Measurements from ENCODE around the gene GSG1L.
"Not testable (repeated sequence)": the region's sequence is repeated elsewhere in the genome, so short reads cannot be mapped to it uniquely, and the experiment has no call there.

The GSG1L gene

DNA sequence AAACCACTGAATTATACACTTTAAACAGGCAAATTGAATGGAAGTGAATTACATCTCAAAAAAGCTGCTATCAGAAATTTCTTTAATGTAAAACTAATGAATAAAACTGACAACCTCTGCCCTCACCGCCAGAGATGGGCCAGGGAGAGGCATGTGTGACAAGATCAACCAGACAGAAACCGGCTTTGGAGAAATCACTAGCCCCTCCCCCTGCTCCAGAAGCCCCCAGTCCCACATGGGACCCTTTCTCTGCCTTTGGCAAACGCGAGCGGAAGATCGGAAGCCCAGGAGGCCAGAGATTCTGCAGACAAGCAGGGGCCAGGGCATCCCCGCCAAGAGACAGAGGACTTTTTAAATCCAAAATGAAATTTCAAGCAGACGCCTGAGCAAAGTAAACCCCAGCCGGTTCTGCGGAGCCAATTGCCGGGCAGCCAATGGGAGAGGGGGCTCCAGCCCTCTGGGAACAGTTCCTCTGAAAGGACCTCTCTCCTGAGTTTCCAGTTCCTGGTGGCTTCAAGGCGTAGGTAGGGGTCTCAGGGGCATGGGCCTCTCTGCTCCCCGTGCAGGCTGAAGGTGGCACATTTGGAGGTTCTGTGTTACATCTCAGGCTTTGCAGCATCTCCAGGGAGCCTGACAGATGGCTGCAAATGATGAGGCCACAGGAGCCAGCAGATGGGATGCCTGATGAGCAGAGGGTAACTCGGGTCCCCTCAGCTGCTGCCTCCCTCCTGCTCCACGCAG lies 118.1 kb downstream of the GSG1L start:
- no peak for DNase-seq (ENCODE audit: low read depth)

DNA sequence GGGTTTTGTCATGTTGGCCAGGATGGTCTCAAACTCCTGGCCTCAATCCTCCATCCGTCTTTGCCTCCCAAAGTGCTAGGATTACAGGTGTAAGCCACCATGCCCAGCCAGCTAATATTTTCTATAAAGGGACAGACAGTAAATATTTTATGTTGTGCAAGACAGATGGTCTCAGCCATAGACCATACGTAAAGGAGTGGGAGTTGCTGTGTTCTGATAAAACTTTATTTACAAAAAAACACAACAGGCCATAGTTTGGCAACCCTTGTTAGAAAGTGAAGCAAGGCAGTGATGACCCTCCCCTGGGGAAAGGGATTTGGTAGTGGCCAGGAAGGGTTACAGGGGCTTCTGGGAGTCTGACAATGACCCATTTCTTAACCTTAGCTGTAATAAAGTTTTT lies 119.7 kb downstream of the GSG1L start:
- DNase-seq (ENCODE audit: low read depth): no peak

DNA sequence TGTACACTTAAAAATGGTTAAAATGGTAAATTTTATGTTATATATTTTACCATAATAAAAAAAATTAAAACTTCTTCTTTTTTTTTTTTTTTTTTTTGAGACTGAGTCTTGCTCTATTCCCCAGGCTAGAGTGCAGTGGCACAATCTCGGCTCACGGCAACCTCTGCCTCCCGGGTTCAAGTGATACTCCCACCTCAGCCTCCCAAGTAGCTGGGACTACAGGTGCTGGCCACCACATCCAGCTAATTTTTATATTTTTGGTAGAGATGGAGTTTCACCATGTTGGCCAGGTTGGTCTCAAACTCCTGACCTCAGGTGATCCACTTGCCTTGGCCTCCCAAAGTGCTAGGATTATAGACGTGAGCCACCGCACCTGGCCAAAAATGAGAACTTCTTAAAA lies 121.4 kb downstream of the GSG1L start:
- DNase-seq (ENCODE audit: low read depth): not testable (repeated sequence)

DNA sequence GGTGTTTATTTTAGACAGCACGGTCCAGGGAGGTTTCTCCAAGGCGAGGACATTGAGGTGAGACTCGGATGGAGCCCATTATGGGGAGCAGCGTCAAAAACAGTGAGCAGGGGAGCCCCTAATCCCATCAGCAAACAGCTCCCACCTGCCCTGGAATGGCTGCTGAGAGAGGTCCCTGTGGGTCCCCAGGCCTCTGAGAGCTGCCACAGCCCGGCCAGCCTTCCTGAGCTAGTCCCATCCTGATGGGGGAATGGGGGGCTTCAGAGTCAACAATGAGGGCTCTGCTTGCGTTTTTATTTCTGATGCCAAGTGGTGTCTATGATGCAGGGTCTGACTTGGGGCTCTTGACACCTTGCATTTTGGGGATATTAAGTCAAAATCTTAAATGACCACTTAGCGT lies 128.4 kb downstream of the GSG1L start:
- DNase-seq (ENCODE audit: low read depth): no peak

DNA sequence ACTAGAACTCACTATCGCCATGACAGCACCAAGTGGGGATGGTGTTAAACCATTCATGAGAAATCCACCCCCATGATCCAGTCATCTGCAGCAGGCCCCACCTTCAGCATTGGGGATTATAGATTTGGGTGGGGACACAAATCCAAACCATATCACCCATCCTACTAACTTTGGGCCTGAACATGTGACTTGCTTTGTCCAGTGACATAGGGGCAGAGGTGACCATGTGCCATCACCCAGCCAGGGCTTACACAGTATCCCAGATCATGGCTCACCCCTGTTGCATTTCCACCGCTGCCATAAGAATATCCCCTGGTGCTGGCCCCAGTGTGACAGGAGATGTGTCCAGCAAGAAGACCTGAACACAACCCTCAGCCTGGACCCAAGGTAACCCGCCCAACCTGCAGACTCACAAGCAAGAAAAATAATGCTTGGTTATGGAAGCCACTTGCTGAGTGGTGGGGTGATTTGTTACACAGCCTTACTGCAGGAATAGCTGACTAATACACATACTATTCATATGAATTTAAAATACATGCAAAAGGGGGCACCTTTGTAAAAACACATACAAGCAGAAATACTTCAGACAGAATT lies 130.9 kb downstream of the GSG1L start:
- DNase-seq (ENCODE audit: low read depth): no peak

DNA sequence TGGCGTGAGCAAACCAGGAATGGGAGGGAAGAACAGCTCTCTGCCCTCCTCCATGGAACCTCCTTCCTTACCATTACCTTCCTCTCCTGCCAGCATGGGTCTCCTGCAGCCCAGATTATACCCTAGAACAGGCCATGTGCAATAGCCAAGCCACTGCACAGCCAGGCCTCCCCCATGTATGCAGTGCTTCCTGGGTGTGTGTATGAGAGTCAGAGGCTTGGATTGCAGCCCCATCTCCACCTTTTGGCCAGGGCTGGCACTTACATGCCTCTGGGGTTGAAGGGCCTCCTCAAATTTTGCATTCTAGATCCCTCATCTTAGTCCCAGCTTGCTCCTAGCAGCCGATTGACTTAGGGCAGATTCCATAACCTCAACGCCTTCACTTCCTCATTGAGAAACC lies 133.7 kb downstream of the GSG1L start:
- DNase-seq (ENCODE audit: low read depth): no peak

DNA sequence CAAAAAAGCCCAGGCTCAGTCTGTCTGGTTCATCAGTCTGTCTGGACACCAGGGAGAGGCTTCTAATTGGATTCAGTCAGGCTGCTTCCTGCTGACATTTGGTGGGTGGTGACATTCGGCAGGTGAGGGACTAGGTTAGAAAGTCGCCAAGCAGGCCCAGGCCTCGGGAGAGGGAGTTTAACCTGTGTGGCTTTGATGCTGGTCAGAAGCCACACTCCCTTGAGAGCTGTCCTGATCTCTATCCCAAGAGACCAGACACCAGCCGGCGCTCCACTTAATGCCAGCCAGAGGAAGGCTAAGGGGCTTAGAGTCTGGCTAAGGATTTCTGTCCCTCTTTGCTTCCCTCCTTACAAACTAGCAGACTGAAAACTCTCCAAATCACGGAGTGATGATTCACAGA lies 135.0 kb downstream of the GSG1L start:
- no peak for DNase-seq (ENCODE audit: low read depth)

DNA sequence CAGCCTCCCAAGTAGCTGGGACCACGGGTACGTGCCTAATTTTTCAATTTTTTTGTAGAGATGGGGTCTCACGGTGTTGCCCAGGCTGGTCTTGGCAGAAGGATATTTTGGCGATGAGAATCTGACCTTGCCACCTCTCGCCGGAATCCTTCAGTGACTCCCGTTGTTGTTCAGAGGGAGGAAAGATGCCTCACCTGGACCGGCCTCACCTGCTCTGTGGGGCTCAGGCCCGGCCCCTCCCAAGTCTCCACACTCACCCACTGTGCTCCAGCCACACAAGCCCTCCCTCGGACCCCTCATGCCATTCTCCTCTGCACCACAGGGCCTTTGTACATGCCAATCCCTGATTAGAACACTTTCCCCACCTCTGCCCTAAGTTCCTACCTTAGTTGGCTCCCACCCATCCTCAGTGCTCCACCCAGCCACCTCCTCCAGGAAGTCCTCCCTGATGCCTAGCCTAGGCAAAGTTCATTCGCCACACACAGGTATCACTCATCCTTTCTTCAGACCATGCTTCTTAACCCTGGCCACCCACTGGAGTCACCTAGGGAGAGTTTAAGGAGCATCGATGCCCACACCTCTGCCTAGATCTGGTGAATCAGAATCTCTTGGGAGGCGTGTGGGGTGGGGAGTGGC lies 136.1 kb downstream of the GSG1L start:
- DNase-seq (ENCODE audit: low read depth): no peak

DNA sequence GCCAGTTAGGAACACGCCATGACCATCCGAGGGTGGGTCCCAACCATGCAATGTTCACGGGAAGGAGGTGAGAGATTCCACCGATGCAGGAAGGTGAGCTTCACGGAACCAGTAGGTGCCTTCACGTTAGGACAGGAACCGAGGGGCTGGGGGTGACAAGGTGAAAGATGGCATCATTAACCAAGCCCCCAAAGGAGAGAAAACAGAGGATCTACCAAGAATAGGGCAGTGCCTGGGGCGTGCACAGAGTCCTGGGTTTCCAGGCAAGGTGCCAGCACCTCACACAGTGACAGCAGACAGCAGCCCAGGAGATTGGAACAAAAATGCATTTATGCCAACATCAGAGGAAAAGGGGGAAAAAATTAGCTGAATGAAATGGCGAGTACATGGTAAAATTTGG lies 137.9 kb downstream of the GSG1L start:
- DNase-seq (ENCODE audit: low read depth): no peak

DNA sequence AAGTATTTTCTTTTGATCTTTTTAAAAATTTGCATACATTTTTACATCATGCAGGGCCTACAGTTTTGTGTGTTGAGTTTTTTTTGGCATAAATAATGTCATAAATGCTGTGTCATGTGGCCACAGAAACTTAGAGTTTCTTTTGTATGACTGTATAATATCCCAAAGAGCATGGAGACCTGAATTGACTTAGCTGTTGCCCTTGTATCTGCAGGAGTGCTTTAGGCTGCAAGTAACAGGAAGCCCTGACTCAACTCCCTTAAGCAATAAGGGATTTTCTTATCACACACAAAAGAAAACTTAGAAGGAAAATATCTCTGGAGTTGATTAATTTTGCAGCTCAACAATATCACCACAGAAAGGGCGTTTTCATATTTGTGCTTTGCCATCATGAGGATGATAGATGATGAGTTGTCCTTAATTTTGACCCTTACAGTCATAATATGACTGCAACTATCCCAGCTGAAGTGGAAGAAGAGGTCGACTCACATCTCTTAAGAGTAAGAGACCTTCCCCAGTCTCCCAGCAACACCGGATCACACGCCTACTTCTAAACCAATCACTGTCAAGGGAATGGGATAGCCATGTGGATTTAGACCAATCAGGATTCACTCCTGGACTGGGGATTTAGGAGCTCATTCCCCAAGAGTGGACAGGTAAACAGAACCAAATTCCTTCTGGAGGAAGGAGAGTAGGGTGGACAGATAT lies 138.9 kb downstream of the GSG1L start:
- DNase-seq (ENCODE audit: low read depth): no peak

DNA sequence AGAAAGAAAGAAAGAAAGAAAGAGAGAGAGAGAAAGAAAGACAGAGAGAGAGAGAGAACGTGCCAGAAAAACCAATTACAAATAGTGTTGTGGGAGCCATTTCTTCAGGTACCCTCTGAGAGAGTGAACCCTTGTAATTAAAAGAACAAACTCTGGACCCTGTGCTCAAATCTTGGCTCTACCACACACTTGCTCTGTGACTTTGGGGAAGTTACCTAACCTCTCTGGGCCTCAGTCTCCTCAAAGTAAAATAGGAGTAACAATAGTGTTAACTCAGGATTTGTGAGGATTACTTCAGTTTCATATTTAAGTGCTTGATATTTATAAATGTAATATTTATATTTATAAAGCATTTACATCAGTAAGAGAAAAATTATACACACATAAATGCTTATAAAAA lies 139.8 kb downstream of the GSG1L start:
- DNase-seq (ENCODE audit: low read depth): no peak

DNA sequence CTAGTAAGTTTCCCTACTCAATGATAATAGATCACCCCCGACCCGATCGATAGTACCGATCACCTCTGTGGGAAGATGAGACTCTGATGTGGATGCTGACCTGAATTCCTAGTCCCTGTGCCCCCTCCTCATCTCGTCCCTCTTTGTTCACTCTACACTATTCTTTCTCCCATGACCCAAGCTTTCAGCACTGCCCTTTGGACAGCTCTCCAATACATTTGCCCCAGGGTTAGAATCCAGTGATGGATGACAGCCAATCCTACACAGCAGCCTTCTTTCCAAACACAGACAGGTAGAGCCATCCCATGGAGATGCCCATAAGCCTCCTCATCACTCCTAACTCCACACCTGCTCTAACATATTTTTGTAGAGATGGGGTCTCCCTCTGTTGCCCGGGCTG lies 141.1 kb downstream of the GSG1L start:
- DNase-seq (ENCODE audit: low read depth): no peak

DNA sequence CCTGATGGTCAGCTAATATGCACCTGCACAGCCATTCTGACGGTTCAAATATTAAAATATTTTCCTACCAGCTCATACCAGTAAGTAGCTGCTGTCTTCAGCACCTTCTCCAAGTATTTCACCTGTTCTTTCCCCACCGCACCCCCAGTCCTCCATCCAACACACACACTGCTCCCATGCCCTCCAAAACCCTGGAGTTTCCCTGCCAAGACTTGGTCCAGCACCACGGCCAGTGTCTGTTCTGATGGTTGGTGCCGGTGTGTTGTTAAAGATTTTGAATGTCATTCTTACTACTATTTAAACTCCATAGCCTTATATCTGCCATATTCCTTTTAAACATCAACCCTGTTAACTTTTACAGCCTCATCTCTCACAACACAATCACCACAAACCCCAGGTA lies 142.4 kb downstream of the GSG1L start:
- DNase-seq (ENCODE audit: low read depth): no peak

DNA sequence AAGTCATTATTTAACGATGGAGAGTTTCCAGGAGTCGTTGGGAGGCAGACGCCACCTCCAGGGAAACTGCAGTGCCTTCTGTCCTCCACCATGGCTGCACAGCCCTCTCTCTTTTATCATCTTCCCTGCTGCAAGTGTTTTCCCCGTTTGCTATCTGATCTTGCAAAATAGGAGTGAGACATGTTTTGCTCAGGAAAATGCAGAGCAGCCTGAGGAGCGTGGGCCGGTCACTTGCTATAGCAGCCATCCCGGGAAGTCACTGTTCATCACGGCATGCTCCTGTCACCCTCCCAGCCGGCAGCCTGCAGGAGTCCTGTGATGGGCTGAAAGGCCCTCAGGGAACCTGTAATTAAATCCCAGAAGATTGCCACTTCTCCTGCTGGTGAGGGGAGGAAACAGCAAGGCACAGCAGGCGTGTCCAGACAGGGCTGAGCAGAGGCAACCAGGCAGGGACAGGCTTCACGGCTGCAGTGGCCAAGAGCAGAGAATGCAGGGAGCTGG lies 143.1 kb downstream of the GSG1L start:
- no peak for DNase-seq (ENCODE audit: low read depth)

DNA sequence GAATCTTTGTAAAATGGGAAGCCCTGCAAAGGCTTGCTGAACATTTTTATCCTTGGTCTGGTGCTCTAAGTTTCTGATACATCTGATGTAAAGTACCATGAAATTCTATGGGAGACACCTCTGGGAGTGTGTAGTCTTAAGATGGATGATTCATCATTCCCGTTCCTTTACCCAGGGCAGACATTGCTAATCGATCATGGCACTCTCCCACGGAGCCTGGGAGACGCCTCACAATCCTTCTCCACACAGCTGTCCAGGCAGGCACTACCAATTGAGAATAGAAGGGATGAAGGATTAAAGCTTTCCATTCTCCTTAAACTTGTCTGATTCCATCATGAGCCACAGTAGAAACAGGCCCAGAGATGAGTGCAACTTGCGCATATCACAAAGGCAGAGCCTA lies 144.8 kb downstream of the GSG1L start:
- peak; percentile 6 for DNase-seq (ENCODE audit: low read depth)

DNA sequence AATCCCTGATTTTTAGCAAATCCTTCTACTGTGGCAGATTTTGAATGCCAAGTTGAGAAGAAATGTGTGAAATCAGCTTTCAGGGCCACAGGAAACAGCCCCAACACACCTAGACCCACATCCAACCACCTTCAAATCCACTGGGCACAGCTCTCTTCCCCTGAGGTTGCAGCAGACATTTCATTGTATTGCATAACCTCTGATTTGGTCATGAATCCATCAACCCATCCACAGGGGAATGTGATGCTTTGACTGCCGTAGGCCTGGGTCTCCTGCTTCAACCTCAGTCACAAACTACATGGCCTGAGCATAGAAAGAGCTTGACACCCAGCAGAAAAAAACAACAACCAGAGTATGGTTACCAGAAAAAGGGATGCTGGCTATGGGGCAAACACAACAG lies 145.6 kb downstream of the GSG1L start:
- no peak for DNase-seq (ENCODE audit: low read depth)

DNA sequence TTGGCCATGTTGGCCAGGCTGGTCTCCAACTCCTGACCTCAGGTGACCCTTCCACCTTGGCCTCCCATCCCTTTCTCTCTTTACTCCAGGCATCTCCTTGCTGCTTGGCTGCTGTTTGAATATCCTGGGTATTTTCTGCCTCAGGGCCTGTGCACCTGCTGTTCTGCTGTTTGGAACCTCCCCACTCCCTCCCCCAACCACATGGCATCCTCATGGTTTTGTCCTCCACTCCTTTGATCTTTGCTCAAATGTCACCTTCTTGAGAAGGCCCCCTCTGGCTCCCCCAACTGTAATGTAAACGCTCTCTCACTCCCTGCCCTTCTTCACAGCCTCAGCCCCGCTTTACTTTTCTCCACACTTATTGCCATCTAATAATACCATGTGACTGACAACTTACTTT lies 152.0 kb downstream of the GSG1L start:
- no peak for DNase-seq (ENCODE audit: low read depth)

DNA sequence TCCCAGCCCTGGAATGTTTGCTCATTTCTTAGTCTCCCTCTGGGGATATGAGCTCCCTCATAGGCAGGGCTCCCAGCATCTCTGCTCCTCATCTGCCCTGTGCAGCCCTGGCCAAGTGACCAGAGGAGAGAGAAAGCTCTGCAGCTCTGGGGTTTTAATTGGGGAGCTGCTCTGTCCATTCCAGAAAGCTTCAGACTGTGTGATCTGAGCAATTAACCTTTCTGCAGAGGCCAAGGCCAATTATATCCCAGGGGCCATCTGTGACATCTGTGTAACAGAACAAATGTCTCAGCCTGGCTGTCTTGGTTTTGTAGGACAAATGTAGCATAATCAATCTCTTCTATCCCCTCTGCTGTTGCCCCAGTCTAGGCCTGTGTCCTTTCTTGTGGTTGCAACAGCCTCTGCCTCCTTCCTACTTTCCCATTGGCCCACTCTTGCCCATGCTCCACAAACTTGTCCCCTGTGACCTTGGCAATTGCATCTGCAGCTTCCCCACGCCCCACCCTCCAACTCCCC lies 156.0 kb downstream of the GSG1L start:
- DNase-seq (ENCODE audit: low read depth): no peak

DNA sequence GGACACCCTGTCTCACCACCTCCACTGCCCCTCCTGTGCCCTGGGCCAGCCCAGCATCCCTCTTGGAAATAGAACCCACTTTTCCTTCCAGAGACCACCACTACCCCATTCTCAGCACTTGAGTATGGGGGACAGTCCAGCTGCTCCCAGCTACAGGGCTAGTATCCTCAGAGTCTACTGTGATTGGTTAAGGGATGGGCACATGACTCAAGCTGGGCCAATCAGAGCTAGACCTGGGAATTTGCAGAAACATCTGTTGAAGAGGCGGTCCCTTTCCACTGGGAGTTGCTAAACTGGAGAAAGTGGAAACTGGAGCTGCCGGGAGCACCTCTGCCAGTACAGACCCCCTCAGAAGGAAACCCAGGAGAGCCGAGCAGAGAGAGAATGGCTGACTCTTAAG lies 156.6 kb downstream of the GSG1L start:
- DNase-seq (ENCODE audit: low read depth): no peak

DNA sequence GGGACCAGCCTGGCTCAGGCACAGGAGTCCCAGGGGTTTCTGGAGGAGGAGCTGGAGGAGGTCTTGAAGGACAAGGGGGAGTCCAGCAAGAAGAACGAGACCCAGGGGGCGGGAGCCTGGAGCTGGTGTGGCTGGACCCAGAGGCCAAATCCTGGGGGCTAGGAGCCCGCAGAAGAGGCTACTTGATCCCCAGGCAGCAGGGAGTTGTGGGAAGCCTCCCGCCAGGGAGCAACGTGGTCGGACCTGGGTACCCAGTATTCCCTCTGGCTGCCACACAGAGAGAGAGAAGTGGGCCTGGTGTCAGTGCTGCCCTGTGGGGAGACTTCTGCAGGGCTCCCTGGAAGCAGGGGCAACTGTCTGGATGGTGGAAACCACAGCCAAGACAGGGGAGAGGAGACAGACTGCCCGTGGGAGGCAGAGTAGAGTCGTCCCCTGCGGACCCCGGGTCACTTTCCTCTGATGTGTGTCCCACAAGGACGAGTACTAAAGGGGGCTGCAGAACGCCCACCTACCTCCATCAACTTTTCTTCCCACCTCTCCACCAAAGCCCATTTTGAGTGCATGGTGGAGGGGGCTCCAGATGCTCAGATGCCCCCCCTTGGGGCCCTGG lies 160.4 kb downstream of the GSG1L start:
- no peak for DNase-seq (ENCODE audit: low read depth)

DNA sequence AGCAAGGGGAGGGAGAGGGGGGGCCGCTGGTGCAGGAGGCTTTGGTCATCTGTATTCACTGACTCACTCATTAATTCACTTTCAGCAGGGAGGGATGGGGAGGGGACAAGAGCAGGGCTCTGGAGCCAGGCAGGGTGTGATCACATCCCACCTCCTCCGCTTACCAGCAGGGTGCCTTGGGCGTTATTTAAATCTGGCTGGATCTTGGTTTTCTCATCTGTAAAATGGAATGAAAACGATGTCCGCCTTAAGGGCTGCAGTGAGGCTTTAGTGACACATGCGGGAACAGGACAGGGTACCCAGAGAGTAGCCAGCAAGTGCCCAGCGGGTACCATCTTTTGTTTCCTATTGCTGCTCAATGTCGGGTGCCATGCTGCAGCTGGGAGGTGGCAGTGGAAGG lies 161.0 kb downstream of the GSG1L start:
- DNase-seq (ENCODE audit: low read depth): no peak

DNA sequence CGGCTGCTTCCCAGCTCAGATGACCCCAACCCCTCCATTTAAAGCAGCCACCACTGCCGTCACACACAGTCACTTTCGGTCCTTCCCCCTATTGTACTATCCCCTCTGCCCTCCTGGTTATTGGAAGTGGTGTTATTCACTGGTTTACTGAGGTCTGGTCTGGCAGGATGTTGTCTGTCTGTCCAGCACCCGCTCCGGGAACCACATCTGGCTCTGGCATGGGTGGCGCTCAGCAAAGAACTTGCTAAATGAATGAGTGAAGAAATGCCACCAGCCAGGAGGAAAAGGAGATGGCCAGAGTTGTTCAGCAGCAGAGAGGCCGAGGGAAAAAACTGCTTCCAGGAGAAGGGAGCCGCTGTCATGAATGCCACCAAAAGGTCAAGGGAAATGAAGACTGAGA lies 161.6 kb downstream of the GSG1L start:
- DNase-seq (ENCODE audit: low read depth): no peak

All from EH (cell line).